ENCODE data around the gene BDKRB1.

GRCh38 chr14:96273629-96274028 lies 17.6 kb downstream of the BDKRB1 start:
- TF ChIP-seq CTCF (IDR thresholded peaks at IDR 0.05): no peak
- TF ChIP-seq EZH2phosphoT487 (IDR thresholded peaks at IDR 0.05): no peak
- TF ChIP-seq EZH2 (IDR thresholded peaks at IDR 0.05): no peak
